Lung (tissue), 12 donors: ENCODE results near the gene CDH4. TPM values are rescaled to one million over a fixed set of nuclear protein-coding genes. Genes with fewer than 3 reads are reported as not detected.

ENCODE experiments used
- ATAC-seq: fragments of 200-7000 bp; cut with Tn5 transposase; one replicate; pipeline ENCODE4 v1.9.1; 2020; ENCODE audit warnings: moderate number of reproducible peaks; ENCODE audit not compliant: insufficient read depth, low FRiP score
- DNase-seq, 3 donors: peaks; one replicate each; pipeline ENCODE4 v3.0.0-alpha.2; 2013 to 2017
- H3K27ac ChIP-seq, 2 donors: one replicate each; pipeline ENCODE4 v1.5.1; 2013; ENCODE audit warnings: mild to moderate bottlenecking in 2 of 2, moderate library complexity in 2 of 2, control low read depth in 1 of 2, inconsistent platforms in 1 of 2, low read depth in 1 of 2, low read length in 1 of 2
- H3K27me3 ChIP-seq, 3 donors: one replicate each; pipeline ENCODE4 v1.5.1; 2013; ENCODE audit warnings: low read length in 2 of 3; ENCODE audit not compliant: control insufficient read depth in 3 of 3, insufficient read depth in 3 of 3
- H3K36me3 ChIP-seq, 4 donors: one replicate each; pipeline ENCODE4 v1.5.1; 2013; ENCODE audit warnings: low read length in 4 of 4, mild to moderate bottlenecking in 1 of 4, moderate library complexity in 1 of 4; ENCODE audit not compliant: control insufficient read depth in 4 of 4, insufficient read depth in 4 of 4
- H3K4me1 ChIP-seq, 5 donors: one replicate each; pipeline ENCODE4 v1.5.1; 2013; ENCODE audit warnings: low read length in 5 of 5, mild to moderate bottlenecking in 2 of 5, moderate library complexity in 1 of 5; ENCODE audit not compliant: control insufficient read depth in 5 of 5, insufficient read depth in 5 of 5
- H3K4me3 ChIP-seq: one replicate; pipeline ENCODE4 v1.5.1; 2013; ENCODE audit warnings: mild to moderate bottlenecking, control low read depth, moderate library complexity
- H3K9ac ChIP-seq, 2 donors: one replicate each; pipeline ENCODE4 v1.5.1; 2013; ENCODE audit warnings: low read length in 2 of 2, control low read depth in 1 of 2; ENCODE audit not compliant: insufficient read depth in 1 of 2
- H3K9me3 ChIP-seq, 4 donors: one replicate each; pipeline ENCODE4 v1.5.1; 2013; ENCODE audit warnings: low read length in 3 of 4, mild to moderate bottlenecking in 1 of 4, moderate library complexity in 1 of 4; ENCODE audit not compliant: control insufficient read depth in 4 of 4, insufficient read depth in 3 of 4
- WGBS, 2 donors: extraction: QIAGEN DNeasy Blood & Tissue Kit; methylation state at CpG; one replicate each; pipeline ENCODE4 v1.1.7; 2013; 5-methylcytosine and 5-hydroxymethylcytosine counted together
- polyA plus RNA-seq, 2 donors: library from polyadenylated mRNA; stranded (reverse); fragments of 200-250 nt; gene quantifications; one replicate each; pipeline ENCODE4 v1.2.1, GENCODE V29; 2013
- total RNA-seq, 2 donors: library from RNA; depleted of rRNA in 1 of 2; stranded (reverse); fragments of >200 nt in 1 of 2; gene quantifications; one replicate each; pipeline ENCODE4 v1.2.1, GENCODE V29; 2014 to 2021
- TF ChIP-seq, protein P1 (sequence below): IDR thresholded peaks from 2 replicates; pipeline ENCODE4 v1.5.1; 2012; ENCODE audit warnings: mild to moderate bottlenecking; ENCODE audit errors: control extremely low read depth, extremely low read depth
- donor health status: control.
- donor health status: control.
- donor health status: Bipolar disorder and iron deficiency.
- donor health status: healthy.
- donor health status: DM: yes; HTN: yes; CAD: no.

The CDH4 gene
- total and polyA plus RNA-seq, 4 donors = 0.10 to 2.1 (median 0.34) TPM

DNA sequence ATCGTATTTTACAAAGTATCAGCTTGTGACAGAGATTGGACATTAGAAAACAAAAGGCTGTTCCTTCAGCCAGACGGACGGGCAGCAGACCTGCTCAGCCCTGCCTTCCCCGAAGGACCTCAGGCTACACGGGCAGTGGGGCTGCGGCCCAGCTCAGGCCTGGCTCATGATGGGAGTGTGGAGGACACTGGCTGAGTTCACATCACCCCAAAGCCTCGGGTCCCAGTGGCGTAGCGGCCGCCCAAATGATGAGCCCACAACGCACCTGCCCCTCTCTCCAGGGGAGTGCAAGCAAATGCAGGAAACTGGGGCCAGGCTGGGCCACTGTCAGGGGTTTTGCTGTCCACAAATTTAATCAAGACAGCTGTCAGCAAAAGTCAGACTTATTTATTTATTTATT is 456.8 kb downstream of the CDH4 start:
- Histone ChIP-seq H3K27me3 (no peaks in the 10 kb centered on the region), H3K9ac (no peak overlapping the region), H3K9me3 (peaks cover 0 to 10% (median 0%) of the 10 kb centered on the region in 4 donors), H3K27ac (no peak overlapping the region), H3K4me1 (peaks cover 0 to 19% (median 0%) of the 10 kb centered on the region in 5 donors), H3K4me3 (no peak overlapping the region), H3K36me3 (no peaks in the 10 kb centered on the region)
- ATAC-seq (no peak), DNase-seq (no peak)
- TF ChIP-seq, protein P1, sequence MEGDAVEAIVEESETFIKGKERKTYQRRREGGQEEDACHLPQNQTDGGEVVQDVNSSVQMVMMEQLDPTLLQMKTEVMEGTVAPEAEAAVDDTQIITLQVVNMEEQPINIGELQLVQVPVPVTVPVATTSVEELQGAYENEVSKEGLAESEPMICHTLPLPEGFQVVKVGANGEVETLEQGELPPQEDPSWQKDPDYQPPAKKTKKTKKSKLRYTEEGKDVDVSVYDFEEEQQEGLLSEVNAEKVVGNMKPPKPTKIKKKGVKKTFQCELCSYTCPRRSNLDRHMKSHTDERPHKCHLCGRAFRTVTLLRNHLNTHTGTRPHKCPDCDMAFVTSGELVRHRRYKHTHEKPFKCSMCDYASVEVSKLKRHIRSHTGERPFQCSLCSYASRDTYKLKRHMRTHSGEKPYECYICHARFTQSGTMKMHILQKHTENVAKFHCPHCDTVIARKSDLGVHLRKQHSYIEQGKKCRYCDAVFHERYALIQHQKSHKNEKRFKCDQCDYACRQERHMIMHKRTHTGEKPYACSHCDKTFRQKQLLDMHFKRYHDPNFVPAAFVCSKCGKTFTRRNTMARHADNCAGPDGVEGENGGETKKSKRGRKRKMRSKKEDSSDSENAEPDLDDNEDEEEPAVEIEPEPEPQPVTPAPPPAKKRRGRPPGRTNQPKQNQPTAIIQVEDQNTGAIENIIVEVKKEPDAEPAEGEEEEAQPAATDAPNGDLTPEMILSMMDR = no peak
- WGBS, 2 donors = 89 to 94% methylated on average over 11 of the region's 11 CpGs

DNA sequence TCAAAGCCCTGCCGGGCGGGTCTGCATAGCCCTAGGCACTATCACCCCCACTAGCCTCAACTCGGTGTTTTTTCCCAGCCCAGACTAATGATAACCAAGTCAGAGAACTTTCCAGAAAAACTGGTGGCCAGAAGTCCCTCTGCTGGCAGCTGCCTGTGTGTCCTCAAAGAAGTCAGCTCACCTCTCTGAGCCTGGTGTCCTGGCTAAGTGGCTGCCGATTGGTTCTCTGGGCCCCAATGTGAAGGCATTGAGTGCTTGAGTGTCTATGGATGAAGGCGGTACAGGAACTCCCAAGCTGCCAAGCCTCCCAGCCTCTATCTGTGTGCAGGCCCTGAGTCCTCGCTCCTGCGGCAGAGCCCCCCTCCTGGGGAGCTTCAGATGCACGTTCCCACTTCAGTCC is 458.0 kb downstream of the CDH4 start:
- TF ChIP-seq, protein P1 = no peak
- H3K4me1 ChIP-seq = peaks cover 0 to 17% (median 0%) of the 10 kb centered on the region in 5 donors
- 83 to 94% methylated on average over 8 of the region's 8 CpGs for WGBS, 2 donors
- no peak overlapping the region for H3K27ac ChIP-seq
- no peak overlapping the region for H3K9ac ChIP-seq
- no peak for DNase-seq
- ATAC-seq = no peak
- no peaks in the 10 kb centered on the region for H3K36me3 ChIP-seq
- peaks cover 0 to 2% (median 0%) of the 10 kb centered on the region in 3 donors for H3K27me3 ChIP-seq
- peaks cover 0 to 10% (median 0%) of the 10 kb centered on the region in 4 donors for H3K9me3 ChIP-seq
- H3K4me3 ChIP-seq = no peak overlapping the region

DNA sequence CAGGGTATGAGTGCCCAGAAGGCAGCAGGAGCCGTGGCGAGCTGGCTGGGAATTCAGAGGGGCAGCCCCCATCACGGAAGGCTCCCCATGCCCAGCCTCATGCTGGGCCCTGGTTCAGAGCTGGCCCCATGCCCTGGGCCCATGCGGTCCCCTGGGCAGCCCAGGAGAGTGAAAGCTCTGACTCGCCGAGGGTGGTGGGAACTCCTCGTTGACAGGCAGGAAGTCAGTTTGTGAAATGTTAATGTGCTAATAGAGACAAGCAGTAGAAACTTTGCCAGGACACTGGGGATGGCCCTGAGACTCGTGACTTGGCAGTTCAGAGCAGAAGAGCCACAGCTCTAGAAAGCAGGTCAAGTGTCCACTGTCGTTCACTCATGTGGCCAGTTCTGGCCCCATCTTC is 460.6 kb downstream of the CDH4 start:
- 40 to 52% methylated on average over 9 of the region's 9 CpGs for WGBS, 2 donors
- H3K9me3 ChIP-seq = peaks cover 0 to 17% (median 3%) of the 10 kb centered on the region in 4 donors
- peaks cover 0 to 5% (median 0%) of the 10 kb centered on the region in 3 donors for H3K27me3 ChIP-seq

More for the DNA sequence above, 460.6 kb downstream of the CDH4 start:
- Histone ChIP-seq H3K36me3 (peaks cover 0 to 4% (median 0%) of the 10 kb centered on the region in 4 donors), H3K27ac (no peak overlapping the region), H3K9ac (no peak overlapping the region), H3K4me3 (no peak overlapping the region), H3K4me1 (no peaks in the 10 kb centered on the region)
- TF ChIP-seq, protein P1 = no peak
- ATAC-seq = no peak
- DNase-seq = no peak
